ENCODE results near the gene CPEB4. TPM values are rescaled to one million over a fixed set of nuclear protein-coding genes. Genes with fewer than 3 reads are reported as not detected.

Gene CPEB4
- total RNA-seq, 1 experiment from 2014 or later = 27.7 TPM

DNA sequence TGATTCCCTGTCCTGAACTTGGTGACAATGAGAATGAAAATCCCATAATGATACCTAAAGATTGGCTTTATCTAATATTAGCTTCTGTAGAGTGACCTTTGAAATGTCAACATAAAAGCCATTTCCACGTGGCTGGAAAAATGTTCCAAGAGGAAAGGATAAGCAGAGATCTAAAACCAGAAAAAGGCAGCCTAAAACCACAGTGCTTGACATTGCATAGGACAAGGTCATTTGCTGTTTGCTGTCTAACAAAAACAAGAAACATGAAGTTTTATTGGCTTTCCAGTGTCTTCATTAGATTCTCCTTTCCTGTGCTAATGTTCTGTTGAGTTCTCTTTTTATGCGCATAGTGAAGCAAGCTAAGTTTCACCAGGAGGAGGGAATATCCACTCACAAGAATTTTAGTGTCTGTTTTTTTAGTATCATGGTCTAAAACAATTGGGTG lies 44.6 kb downstream of the CPEB4 start:
- H3K27me3 ChIP-seq (ENCODE audit: control insufficient read depth, insufficient read depth, low read length) = no peaks in the 10 kb centered on the region
- no peak overlapping the region for H3K4me3 ChIP-seq (ENCODE audit: low read depth in 2 of 2, low read length in 2 of 2)
- H3K27ac ChIP-seq (ENCODE audit: low read length) = no peak overlapping the region
- TF ChIP-seq, protein P1, sequence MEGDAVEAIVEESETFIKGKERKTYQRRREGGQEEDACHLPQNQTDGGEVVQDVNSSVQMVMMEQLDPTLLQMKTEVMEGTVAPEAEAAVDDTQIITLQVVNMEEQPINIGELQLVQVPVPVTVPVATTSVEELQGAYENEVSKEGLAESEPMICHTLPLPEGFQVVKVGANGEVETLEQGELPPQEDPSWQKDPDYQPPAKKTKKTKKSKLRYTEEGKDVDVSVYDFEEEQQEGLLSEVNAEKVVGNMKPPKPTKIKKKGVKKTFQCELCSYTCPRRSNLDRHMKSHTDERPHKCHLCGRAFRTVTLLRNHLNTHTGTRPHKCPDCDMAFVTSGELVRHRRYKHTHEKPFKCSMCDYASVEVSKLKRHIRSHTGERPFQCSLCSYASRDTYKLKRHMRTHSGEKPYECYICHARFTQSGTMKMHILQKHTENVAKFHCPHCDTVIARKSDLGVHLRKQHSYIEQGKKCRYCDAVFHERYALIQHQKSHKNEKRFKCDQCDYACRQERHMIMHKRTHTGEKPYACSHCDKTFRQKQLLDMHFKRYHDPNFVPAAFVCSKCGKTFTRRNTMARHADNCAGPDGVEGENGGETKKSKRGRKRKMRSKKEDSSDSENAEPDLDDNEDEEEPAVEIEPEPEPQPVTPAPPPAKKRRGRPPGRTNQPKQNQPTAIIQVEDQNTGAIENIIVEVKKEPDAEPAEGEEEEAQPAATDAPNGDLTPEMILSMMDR (IDR thresholded peaks at IDR 0.05) = no peak
- no peak for TF ChIP-seq TCF7L2 (IDR thresholded peaks at IDR 0.05; ENCODE audit: low read depth, low read length)
- TF ChIP-seq POLR2AphosphoS5 (IDR thresholded peaks at IDR 0.05; ENCODE audit: low read depth, low read length) = no peak
- no peak for TF ChIP-seq SIN3A (IDR thresholded peaks at IDR 0.05; ENCODE audit: borderline replicate concordance, insufficient read depth, low read depth, low read length)
- TF ChIP-seq, protein P2, sequence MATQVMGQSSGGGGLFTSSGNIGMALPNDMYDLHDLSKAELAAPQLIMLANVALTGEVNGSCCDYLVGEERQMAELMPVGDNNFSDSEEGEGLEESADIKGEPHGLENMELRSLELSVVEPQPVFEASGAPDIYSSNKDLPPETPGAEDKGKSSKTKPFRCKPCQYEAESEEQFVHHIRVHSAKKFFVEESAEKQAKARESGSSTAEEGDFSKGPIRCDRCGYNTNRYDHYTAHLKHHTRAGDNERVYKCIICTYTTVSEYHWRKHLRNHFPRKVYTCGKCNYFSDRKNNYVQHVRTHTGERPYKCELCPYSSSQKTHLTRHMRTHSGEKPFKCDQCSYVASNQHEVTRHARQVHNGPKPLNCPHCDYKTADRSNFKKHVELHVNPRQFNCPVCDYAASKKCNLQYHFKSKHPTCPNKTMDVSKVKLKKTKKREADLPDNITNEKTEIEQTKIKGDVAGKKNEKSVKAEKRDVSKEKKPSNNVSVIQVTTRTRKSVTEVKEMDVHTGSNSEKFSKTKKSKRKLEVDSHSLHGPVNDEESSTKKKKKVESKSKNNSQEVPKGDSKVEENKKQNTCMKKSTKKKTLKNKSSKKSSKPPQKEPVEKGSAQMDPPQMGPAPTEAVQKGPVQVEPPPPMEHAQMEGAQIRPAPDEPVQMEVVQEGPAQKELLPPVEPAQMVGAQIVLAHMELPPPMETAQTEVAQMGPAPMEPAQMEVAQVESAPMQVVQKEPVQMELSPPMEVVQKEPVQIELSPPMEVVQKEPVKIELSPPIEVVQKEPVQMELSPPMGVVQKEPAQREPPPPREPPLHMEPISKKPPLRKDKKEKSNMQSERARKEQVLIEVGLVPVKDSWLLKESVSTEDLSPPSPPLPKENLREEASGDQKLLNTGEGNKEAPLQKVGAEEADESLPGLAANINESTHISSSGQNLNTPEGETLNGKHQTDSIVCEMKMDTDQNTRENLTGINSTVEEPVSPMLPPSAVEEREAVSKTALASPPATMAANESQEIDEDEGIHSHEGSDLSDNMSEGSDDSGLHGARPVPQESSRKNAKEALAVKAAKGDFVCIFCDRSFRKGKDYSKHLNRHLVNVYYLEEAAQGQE (IDR thresholded peaks at IDR 0.05; ENCODE audit: insufficient read depth in 1 of 2, low read depth in 2 of 2, low read length in 1 of 2) = no peak
- no peaks in the 10 kb centered on the region for H3K9me3 ChIP-seq (ENCODE audit: control insufficient read depth, insufficient read depth, low read depth, low read length)
- intact Hi-C loops (cut with micrococcal nuclease; ENCODE audit: unreplicated experiment) (no loop called here), in situ Hi-C loops (cut with HindIII; ENCODE audit: low pct_unique_long_range_greater_than_20kb, low sequenced_read_pairs) (no loop called here)
- ATAC-seq (no peak), DNase-seq (ENCODE audit: low read depth, low spot score) (no peak)
- no TSS peak for BruUV-seq (replicated peaks)
- H3K36me3 ChIP-seq (ENCODE audit: control insufficient read depth, insufficient read depth, low read length) = no peaks in the 10 kb centered on the region
- ChIA-PET POLR2A (no interaction called here), CTCF (no interaction called here)
- H3K4me1 ChIP-seq (ENCODE audit: control insufficient read depth, insufficient read depth, low read length) = no peaks in the 10 kb centered on the region

DNA sequence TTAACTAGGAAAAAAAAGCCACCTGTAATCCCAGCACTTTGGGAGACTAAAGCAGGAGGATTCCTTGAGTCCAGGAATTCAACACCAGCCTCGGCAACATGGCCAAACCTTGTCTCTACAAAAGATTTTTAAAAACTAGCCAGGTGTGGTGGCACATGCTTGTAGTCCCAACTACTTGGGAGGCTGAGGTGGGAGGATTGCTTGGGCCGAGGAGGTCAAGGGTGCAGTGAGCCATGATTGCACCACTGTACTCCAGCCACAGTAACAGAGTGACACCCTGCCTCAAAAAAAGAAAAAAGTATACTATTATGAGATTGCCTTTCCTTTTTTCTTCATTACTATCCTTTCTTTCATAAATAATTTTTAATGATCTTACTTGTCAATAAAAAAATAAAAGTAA lies 45.8 kb downstream of the CPEB4 start:
- H3K27me3 ChIP-seq (ENCODE audit: control insufficient read depth, insufficient read depth, low read length) = no peaks in the 10 kb centered on the region
- H3K9me3 ChIP-seq (ENCODE audit: control insufficient read depth, insufficient read depth, low read depth, low read length) = no peaks in the 10 kb centered on the region
- DNase-seq (ENCODE audit: low read depth, low spot score) (no peak), ATAC-seq (no peak)
- TF ChIP-seq POLR2AphosphoS5 (IDR thresholded peaks at IDR 0.05; ENCODE audit: low read depth, low read length) (no peak), SIN3A (IDR thresholded peaks at IDR 0.05; ENCODE audit: borderline replicate concordance, insufficient read depth, low read depth, low read length) (no peak), TCF7L2 (IDR thresholded peaks at IDR 0.05; ENCODE audit: low read depth, low read length) (no peak)
- TF ChIP-seq, protein P2 (IDR thresholded peaks at IDR 0.05; ENCODE audit: insufficient read depth in 1 of 2, low read depth in 2 of 2, low read length in 1 of 2) = no peak
- TF ChIP-seq, protein P1 (IDR thresholded peaks at IDR 0.05) = no peak
- ChIA-PET POLR2A (no interaction called here), CTCF (no interaction called here)
- in situ Hi-C loops (cut with HindIII; ENCODE audit: low pct_unique_long_range_greater_than_20kb, low sequenced_read_pairs) = no loop called here
- H3K27ac ChIP-seq (ENCODE audit: low read length) = no peak overlapping the region
- no peaks in the 10 kb centered on the region for H3K4me1 ChIP-seq (ENCODE audit: control insufficient read depth, insufficient read depth, low read length)
- no peaks in the 10 kb centered on the region for H3K36me3 ChIP-seq (ENCODE audit: control insufficient read depth, insufficient read depth, low read length)
- BruUV-seq (replicated peaks) = no TSS peak
- intact Hi-C loops (cut with micrococcal nuclease; ENCODE audit: unreplicated experiment) = no loop called here
- H3K4me3 ChIP-seq (ENCODE audit: low read depth in 2 of 2, low read length in 2 of 2) = no peak overlapping the region

All from Panc1 (cell line).